IPS-NIHi7 (cell line): ENCODE measurements around the gene RGS3.

Source experiments
- DNase-seq: peaks from one replicate; pipeline ENCODE4 v3.0.0; 2012; ENCODE audit warnings: mixed read lengths; ENCODE audit errors: extremely low spot score

Gene RGS3

GRCh38 chr9:113600871-113601614, 137.5 kb downstream of the RGS3 start:
- DNase-seq = no peak

- DNase-seq = no peak
These were observed 138.1 kb downstream of the RGS3 start for GRCh38 chr9:113601656-113602055.

GRCh38 chr9:113602126-113603047, 138.9 kb downstream of the RGS3 start:
- DNase-seq = peak; percentile 85

GRCh38 chr9:113603048-113603375, 139.5 kb downstream of the RGS3 start:
- no peak for DNase-seq

- no peak for DNase-seq
These were observed 140.2 kb downstream of the RGS3 start for GRCh38 chr9:113603773-113604172.

- DNase-seq = no peak
These were observed 140.9 kb downstream of the RGS3 start for GRCh38 chr9:113604393-113604792.

- DNase-seq = no peak
These were observed 143.0 kb downstream of the RGS3 start for GRCh38 chr9:113606510-113606909.

- DNase-seq = no peak
These were observed 144.7 kb downstream of the RGS3 start for GRCh38 chr9:113608082-113608685.

GRCh38 chr9:113609562-113610318, 146.2 kb downstream of the RGS3 start:
- DNase-seq = peak; percentile 53

GRCh38 chr9:113611461-113612215, 148.1 kb downstream of the RGS3 start:
- no peak for DNase-seq

GRCh38 chr9:113612216-113612747, 148.8 kb downstream of the RGS3 start:
- no peak for DNase-seq

- no peak for DNase-seq
These were observed 149.3 kb downstream of the RGS3 start for GRCh38 chr9:113612828-113613227.

GRCh38 chr9:113613815-113614413, 150.4 kb downstream of the RGS3 start:
- no peak for DNase-seq

- no peak for DNase-seq
These were observed 151.5 kb downstream of the RGS3 start for GRCh38 chr9:113614843-113615648.

GRCh38 chr9:113616116-113616515, 152.6 kb downstream of the RGS3 start:
- no peak for DNase-seq

GRCh38 chr9:113616621-113617496, 153.3 kb downstream of the RGS3 start:
- no peak for DNase-seq

GRCh38 chr9:113617550-113617949, 154.0 kb downstream of the RGS3 start:
- DNase-seq = no peak

- no peak for DNase-seq
These were observed 155.4 kb downstream of the RGS3 start for GRCh38 chr9:113618836-113619490.
